HG02981 (cell line): ENCODE measurements around the gene FBLN1.

Source experiments
- ATAC-seq: cut with Tn5 transposase; IDR thresholded peaks from one replicate; pipeline ENCODE4 v1.9.1; 2021; ENCODE audit warnings: mild to moderate bottlenecking, moderate library complexity; ENCODE audit not compliant: unreplicated experiment

FBLN1 gene

DNA sequence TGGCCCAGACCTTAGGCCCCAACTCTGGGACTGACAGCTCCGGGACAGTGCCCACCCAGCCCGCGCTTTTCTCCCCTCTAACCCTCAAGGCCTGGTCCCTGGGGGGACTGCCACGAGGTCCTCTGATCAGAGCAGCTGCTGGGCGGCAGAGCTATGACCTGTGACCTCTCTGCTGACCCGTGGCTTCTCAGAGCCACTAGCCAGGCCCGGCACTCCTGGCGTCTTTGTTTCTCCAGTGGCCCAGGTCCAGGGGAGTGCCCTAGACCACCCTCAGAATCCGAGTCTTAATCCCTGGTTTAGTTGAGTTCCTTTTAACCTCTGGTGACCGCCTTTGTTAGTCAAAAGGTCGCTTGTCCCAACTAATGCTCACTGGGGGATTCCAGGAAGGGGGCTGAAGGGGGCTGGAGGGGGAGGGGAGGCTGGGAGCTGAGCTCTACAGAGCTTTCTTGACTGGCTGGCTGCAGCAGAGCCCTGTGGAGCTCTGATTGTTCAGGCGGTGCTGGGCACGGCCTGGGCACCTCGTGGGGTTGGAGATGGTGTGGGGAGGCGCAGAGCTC lies 1.2 kb downstream of the FBLN1 start:
- ATAC-seq = no peak

DNA sequence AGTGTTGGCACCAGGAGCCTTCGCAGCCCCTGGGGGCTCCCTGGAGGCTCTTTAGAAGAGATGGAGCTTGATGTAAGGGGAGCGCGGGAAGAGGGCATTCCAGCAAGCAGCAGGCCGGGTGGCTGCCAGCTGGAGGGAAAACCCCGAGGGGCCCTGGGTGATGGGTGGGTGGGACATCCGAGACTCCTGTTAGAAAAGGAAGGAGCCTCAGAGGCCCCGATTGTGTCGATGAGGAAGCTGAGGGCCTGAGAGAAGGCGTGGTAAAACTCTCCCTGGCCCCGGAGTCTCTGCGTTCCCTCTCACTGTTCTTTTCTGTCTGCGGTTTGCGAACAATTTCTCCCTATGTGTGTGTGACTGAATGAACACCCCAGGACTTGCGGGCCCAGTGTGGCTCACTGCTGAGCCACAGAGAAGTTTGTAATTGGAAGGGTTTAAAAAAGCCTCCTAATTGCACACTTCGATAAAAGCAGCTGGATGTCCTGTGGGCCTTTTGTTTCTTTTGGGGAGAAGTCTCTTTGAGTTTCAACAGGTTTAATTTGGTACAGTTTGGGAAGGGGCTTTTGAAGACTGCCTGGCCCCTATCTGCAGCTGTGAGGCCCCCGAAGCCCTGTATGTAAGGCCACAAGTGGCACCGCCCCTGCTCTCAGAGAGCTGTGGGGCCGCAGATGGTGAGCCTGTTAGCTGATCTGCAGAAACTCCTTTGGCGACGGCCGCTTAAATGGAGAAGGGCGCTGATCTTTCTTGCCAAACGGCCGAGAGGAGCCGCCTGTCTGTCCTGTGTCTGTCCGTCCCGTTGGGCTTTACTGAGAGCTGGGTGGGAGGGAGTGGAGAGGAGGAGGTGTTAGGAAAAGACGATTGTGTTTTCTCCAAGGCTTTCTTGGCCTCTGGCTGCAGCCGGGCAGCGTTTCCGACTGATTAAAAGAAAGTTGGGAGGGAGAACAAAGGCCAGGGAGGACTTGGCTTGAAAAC lies 2.0 kb downstream of the FBLN1 start:
- no peak for ATAC-seq

DNA sequence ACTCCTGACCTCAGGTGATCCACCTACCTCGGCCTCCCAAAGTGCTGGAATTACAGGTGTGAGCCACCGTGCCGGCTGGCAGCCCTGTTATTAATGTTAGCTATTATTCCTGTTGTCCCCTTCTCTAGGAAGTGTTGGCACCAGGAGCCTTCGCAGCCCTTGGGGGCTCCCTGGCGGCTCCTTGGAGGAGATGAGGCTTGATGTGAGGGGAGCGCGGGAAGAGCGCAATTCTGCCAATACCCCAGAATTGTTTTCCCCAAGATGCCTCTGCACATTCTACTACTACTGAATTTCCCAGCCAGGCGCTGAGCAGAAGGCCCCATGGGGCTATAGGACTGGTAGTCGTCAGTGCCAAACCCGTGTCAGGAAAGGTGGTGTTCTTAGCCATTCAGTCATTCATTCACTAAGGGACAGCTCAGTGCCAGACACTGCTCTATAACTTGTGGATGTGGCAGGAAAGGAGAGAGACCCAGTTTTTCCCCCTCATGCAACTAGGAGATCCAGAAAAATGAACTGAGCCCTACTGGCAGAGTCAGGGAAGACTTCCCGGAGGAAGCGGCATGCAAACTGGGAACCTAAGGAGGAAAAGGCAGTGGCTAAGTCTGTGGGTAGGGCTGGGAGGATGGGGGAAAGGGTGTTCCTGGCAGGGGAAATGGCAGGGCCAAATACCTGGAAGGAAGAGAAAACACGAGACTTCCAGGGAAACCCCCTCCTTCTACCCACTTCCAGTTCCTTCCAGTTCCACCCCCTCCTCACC lies 3.5 kb downstream of the FBLN1 start:
- no peak for ATAC-seq

DNA sequence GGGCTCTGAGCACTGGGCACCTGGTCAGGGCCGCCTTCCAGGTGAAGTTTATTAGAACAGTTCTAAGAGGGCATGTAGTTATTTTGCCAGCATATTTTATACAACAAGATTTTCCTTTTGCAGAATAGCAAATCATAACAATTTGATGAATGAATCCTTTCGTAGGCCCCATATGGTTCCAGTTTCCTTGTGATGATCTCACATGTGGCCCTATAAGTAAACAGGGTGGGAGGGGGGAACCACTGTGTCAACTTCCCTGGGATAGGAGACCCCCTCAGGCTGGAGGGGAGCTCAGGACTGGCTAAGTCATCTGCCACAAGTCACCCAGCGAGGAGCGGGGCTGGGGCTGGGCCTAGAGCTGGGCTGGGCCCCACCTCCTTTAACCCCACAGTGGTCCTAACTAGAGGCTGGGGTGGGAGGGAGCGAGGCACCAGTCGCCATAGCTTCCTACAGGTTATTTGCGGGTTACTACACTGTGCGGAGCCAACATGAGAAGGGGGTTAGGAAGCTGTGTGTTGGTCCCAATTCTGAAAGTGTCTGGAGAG lies 4.2 kb downstream of the FBLN1 start:
- no peak for ATAC-seq

DNA sequence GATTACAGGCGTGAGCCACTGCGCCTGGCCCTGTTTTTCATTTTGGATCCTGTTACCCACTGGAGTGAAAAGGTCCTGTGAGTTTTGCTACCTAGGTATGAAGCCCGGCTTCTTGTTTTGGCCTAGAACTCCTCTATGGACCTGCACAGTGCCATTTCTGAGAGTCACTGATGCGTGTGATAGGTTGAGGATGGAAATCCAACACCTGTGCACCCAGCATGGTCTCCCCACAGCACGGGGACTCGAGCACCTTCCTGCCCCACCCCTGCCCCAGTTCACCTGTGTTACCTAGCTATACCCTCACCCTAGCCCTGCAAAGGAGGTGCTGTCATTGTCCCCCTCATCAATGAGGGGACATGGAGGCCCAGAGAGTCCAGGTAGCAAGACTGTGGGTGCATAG lies 5.1 kb downstream of the FBLN1 start:
- no peak for ATAC-seq

DNA sequence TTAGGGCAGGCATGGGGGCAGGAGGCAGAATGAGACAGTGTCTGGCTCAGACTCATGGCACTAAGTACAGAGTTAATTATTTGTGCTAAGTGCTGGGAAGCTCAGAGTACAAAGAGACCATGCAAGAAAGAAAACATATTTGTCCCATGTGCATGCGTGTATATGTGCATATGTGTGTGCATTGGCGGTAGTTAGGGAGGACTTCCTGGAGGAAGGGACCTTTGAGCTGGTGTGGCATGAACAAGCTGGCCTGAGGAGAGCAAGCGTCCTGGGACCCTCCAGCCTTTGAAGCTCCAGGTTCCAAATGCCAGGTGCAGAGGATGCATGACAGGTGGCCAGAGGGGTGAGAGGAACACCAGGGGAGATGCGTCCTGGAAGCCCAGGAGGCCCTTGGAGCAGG lies 6.1 kb downstream of the FBLN1 start:
- no peak for ATAC-seq

DNA sequence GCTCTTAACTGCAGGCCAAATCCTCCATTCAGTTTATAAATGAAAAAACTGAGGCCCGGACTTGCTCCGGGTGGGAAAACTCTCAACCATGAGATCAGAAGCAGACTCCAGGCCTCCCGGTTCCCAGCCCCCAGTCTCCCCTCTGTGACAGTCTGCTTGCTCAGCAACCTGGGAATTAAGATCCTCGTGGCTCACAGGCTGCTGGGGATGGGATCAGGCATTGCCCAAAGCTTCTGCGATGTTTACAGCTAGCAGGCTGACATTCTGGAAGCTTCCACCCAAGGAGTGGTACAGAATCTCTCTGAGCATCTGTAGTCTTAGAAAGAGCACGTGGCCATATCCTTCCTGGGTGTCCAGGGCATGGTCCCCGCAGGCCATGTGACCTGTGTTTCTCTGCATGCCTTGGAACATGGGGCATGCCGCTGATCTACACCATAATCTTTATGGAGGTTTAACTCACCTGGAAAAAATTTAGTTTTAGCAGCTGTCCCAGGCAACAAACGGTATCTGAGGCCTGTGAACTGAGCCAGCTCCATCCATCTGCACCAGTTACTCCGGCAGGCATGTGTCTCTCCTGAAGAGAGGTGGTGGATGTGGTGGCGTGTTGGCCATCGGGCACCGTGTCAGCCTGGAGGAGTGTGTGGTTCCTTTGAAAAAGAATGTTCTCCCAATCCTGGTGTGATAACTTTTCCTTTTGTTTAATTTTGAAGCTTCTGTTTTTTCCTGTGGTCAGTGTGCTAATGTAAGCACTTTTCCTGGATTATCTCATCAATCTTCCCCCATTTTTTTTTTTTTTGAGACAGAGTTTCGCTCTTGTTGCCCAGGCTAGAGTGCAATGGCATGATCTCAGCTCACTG lies 7.9 kb downstream of the FBLN1 start:
- ATAC-seq = no peak

DNA sequence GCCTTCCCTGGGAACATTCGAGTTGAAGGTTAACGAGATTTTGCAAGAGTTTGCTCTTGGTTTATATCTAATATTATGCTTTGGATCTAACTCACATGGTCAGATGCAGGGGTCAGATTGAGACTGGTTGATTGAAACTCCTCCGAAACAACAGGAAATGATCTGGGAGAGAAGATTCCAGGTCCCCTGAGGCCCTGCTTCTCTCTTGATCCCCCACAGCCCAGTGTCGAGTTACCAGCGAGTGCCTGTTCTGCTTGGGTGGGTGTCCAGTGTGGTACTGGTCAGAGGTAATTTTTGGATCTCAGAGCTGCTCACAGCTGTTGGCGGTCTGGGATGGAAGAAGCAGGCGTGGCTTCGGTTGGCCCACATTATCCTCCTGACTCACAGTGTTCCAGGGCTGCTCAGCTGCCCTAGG lies 9.2 kb downstream of the FBLN1 start:
- ATAC-seq = no peak

DNA sequence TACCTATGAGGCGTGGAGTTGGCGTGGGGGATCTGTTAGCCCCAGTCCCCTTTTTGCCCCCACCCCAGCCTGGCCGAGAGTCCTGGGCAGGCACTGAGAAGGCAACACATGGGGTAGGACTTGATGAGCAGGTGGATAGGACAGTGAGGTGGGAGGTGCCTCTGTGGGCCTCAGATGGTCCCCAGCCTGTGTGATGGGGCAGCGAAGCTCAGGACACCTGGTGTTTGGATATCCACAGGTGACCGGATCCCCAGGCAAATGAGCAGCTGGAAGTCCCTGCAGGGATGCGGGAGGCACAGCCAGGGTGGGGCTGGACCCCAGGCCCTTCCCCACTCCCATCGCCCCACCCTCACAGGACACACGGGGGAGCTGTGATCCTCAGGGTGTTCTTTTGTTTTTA lies 9.7 kb downstream of the FBLN1 start:
- ATAC-seq = no peak

DNA sequence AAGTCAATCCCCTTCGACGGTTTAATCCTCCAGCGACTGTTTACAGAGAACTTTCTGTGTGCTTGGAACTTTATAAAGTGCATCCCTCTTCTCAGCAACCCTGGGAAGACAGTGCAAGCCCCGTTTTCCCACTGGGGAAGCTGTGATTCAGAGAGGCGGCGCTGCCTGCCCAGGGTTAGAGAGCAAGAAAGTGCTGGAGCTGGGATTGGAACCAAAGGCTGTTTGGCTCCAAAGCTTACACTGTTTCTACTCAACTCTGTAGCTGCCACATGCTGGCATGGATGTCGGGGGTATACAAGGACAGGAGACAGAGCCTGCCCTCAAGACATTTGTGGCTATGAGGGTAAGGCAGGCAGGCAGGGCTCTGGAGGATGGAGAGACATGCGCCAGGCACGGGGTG lies 13.0 kb downstream of the FBLN1 start:
- ATAC-seq = no peak

DNA sequence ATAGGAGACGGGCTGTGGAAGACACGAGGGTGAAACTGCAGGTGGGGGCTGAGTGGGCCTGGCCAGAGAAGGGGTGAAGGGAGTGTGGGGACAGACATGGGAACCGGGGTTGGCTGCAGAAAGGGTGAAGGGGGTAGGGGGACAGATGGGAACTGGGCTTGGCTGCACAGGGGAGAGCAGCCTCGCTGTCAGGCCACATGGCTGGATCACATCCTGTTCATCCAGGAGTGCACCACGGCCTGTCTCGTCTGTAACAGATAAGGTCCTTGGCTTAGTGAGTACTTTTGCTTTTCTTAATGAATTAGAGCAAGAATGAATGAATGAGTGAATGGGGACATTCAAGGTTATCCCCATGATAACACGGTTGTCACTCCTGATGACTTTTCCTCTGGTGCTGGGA lies 13.5 kb downstream of the FBLN1 start:
- no peak for ATAC-seq

DNA sequence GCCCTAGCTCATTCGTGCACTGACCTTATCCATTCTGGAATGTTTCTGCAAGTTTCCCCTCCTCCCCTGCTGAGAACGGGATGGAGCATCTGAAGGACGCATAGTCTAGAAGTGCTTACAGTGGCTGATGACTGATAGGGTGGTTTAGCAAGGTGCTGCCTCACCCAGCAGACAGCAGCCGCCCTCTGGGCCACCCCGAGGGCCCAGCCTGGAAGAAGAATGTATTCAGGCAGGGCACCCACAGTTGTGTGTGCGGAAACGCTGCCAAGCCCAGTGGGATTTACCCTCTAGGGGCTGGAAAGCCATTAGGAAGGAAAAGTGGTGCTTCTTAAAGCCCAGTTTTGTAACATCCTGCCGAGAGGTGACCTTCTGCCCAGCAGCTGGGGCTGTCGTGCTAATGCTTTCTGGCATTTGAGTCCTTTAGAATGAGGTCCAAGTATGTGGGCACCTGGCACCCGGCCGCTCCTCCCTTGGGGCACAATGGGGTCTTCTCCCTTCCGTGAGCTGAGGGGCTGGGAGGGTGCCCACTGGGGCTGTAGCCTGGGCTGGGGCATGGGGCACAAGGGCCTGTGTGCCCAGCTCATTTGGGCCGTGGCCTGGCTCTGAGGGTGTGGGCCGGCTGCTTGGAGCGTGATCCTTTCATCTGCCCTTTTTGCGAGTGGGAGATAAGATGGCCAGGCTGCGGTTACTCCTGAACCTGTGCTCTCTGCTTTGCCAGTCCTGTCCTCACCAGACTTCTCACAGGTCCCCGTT lies 14.4 kb downstream of the FBLN1 start:
- no peak for ATAC-seq

DNA sequence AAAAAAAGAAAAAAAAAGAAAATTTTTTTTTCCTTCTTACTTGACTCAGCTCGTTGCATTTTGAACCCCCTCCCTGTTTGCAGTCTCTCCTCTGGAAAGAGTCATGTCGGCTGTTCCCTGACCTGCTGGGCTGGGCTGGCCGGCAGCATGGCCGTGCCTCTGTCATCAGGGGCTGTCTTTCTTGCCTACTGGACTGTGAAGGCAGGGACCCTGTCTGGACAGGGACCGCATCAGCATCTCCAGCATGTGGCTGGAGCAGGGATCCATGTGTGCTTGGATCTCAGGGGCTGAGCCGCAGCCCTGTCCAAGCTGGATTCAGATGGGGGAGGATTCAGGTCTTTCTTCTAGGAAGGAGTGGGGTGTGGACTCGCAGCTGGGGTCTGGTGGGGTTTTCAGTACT lies 15.5 kb downstream of the FBLN1 start:
- ATAC-seq = no peak

DNA sequence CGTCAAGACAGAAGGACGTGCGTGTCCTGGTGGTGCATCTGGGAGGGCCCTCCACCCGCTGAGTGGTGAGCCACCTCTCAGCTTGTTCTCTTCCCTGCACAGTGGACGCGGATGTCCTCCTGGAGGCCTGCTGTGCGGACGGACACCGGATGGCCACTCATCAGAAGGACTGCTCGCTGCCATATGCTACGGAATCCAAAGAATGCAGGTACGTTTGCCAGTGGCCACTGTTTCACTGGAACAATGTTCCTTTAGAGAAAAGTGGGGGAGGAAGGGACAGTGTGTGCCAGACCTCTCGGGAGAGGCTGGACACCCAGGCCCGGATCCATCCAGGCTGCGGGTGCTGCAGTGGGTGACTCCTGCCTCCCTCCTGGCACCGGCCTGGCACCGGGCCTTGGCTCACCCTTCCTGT lies 15.9 kb downstream of the FBLN1 start:
- ATAC-seq = no peak

DNA sequence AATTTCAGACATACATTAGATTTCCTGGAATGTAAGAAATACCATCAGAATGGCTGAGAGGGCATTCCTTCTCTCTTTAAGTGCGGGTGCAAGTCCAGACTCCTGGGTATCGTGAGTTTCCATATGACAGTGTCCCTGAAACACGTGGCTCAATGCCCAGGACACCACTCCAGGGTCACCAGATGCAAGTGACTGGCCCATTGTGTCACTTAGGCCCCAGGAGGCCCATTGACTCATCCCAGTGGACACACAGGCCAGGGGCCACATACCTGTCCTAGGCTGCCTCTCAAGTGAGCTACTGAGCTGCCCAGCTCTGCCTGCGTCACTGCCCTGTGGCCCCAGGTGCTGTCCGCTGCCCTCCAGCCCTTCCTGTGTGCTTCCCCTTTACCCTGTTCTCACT lies 18.5 kb downstream of the FBLN1 start:
- no peak for ATAC-seq

DNA sequence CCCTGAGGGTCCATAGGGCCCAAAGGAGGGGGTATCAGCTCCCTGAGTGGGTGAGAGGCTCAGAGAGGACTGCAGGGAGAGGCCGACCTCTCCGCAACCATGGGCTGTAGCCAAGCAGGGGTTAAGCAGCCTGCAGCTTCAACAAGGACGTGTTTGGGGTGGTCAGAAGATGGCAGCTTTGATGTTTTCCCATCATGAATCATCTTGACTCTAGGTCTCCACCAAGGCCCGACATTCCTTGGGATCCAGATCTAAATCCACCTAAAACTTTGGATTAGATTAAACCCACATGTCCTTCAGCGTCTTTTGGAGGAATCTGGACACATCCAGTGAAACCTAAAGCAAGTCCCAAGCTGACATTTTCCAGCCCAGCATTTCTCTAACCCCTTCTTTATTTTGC lies 19.8 kb downstream of the FBLN1 start:
- no peak for ATAC-seq

DNA sequence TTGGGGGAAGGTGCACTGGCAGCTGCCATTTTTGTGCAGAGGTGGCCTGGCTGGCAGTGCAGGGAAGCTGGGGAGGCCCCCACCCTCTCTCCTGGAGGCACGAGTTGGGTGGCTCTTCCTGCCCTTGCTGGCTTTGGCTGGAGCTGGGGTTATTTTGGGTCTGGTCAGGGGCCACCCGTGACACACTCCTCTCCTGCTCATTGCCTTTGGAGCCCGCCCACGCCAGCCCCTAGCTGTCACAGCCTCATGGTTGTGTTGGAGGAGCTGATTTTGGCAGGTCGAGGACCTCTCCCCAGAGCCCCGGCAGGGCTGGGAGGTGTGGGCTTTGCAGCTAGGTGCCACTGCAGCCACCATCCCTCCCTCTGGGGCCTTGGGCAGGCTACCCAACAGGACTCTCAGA lies 21.5 kb downstream of the FBLN1 start:
- ATAC-seq = no peak

DNA sequence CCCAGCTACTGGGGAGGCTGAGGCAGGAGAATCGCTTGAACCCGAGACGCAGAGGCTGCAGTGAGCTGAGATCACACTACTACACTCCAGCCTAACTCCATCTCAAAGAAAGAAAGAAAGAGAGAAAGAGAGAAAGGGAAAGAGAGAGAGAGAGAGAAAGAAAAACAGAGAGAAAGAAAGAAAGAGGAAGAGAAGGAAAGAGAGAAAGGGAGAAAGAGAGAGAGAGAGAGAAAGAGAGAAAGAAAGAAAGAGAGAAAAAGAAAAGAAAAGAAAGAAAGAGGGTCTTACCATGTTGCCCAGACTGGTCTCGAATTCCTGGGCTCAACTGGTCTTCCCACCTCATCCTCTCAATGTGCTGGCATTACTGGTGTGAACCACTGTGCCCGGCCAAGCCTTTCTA lies 22.3 kb downstream of the FBLN1 start:
- ATAC-seq = no peak

DNA sequence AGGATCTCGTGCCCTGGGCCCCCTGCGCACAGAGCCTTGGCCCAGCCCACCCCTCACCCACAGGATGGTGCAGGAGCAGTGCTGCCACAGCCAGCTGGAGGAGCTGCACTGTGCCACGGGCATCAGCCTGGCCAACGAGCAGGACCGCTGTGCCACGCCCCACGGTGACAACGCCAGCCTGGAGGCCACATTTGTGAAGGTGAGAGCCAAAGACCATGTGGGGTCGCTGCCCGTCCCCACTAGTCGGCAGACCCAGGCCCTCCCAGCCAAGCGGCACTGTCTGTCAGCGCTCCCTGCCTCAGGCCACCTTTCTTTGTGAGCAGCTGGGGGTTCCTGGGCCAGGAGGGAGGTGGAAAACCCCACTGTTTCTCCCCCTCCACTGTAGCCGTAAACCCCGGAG lies 22.8 kb downstream of the FBLN1 start:
- ATAC-seq = no peak

DNA sequence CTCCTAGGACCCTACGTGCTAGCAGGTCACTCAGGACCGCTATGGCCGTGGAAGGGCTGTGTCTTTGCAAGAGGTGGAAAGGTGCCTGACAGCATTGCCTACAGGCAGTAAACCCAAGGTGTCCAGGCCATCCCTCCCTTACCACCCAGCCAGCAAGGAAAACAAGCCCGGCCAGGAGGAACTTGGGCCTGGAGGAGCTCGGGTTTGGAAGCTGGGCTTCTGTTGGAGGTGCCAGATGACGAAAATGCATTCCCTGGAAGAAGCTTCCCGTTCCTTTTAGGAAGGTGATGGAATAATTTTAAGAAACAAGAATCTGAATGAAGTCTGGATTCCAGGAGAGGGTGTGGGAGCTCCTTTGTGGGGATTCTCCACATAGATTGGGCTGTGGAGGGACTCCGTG lies 23.6 kb downstream of the FBLN1 start:
- no peak for ATAC-seq
